Small intestine (tissue), 7 donors: ENCODE measurements around the gene DZANK1. TPM values are rescaled to one million over a fixed set of nuclear protein-coding genes. Genes with fewer than 3 reads are reported as not detected.
"Not testable (repeated sequence)": the region's sequence is repeated elsewhere in the genome, so short reads cannot be mapped to it uniquely, and the experiment has no call there.

ENCODE experiments used
- DNase-seq, 2 donors: peaks; one replicate each; pipeline versions ENCODE4 v3.0.0 to v3.0.0-alpha.2; 2013
- FAIRE-seq: peaks from 2 replicates; lab custom pipeline; 2012; peaks lifted over from hg19 to GRCh38; lab: Jason Lieb, UNC
- H3K27ac ChIP-seq, 3 donors: one replicate each; pipeline ENCODE4 v1.5.1; 2013; ENCODE audit warnings: low read length in 2 of 3, mild to moderate bottlenecking in 2 of 3, control low read depth in 1 of 3, inconsistent platforms in 1 of 3, low read depth in 1 of 3, moderate library complexity in 1 of 3
- H3K27me3 ChIP-seq, 3 donors: one replicate each; pipeline ENCODE4 v1.6.1; 2013; ENCODE audit warnings: low read length in 3 of 3, inconsistent platforms in 1 of 3; ENCODE audit not compliant: control insufficient read depth in 3 of 3, insufficient read depth in 3 of 3
- H3K36me3 ChIP-seq, 3 donors: one replicate each; pipeline ENCODE4 v1.6.1; 2013; ENCODE audit warnings: low read length in 3 of 3, inconsistent platforms in 1 of 3, low read depth in 1 of 3, mild to moderate bottlenecking in 1 of 3, moderate library complexity in 1 of 3; ENCODE audit not compliant: control insufficient read depth in 3 of 3, insufficient read depth in 2 of 3
- H3K4me1 ChIP-seq, 3 donors: one replicate each; pipeline ENCODE4 v1.6.1; 2013; ENCODE audit warnings: low read length in 2 of 3, inconsistent platforms in 1 of 3, low read depth in 1 of 3, mild to moderate bottlenecking in 1 of 3, moderate library complexity in 1 of 3; ENCODE audit not compliant: control insufficient read depth in 3 of 3, insufficient read depth in 2 of 3
- H3K4me3 ChIP-seq, 3 donors: one replicate each; pipeline ENCODE4 v1.5.1; 2013; ENCODE audit warnings: low read length in 3 of 3, control low read depth in 1 of 3, inconsistent platforms in 1 of 3, low read depth in 1 of 3, mild to moderate bottlenecking in 1 of 3, moderate library complexity in 1 of 3
- H3K9me3 ChIP-seq, 2 donors: one replicate each; pipeline ENCODE4 v1.6.1; 2013; ENCODE audit warnings: low read depth in 1 of 2, low read length in 1 of 2; ENCODE audit not compliant: control insufficient read depth in 2 of 2, insufficient read depth in 1 of 2
- WGBS, 3 donors: extraction: QIAGEN DNeasy Blood & Tissue Kit; methylation state at CpG; one replicate each; pipeline ENCODE4 v1.1.7; 2013; 5-methylcytosine and 5-hydroxymethylcytosine counted together
- polyA plus RNA-seq, 4 donors: library from polyadenylated mRNA; stranded (reverse) in 3 of 4; unstranded in 1 of 4; fragments of 200-250 nt in 3 of 4; fragments of 120-200 nt in 1 of 4; gene quantifications; one replicate each; pipeline versions ENCODE4 v1.2.1 to v1.2.3, GENCODE V29; 2013
- donor health status: healthy with polysubstance abuse.
- donor health status: control.
- donor health status: control.
- donor health status: Bipolar disorder and iron deficiency.
- donor health status: healthy.

The DZANK1 gene
- polyA plus RNA-seq, 4 donors: 0.54 to 1.8 (median 0.85) TPM; not detected in 1

GRCh38 chr20:18362916-18363315 lies 103.9 kb downstream of the DZANK1 start:
- FAIRE-seq: no peak
- no peaks in the 10 kb centered on the region for H3K27me3 ChIP-seq
- WGBS, 3 donors: 84 to 88% (median 87%) methylated on average over 13 of the region's 13 CpGs

DNA sequence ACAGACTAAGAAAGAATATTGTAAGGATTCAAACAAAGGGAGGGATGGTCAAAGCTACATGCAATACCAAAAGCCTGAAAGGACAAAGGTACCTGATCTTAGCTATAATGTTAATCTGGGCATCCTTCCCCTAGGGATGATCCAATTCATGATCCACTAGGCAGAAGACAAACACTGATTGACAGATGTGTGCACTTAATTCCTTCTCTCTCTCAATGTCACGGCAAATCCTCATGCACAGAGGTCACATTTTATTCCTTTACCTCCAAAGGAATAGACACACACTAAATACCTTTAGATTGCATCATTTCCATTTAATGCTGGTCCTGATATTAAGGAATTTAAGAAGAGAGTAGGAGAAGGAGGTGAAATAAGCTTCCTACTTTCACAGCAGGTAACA lies 105.2 kb downstream of the DZANK1 start:
- FAIRE-seq: no peak

More at GRCh38 chr20:18362916-18363315, 103.9 kb downstream of the DZANK1 start:
- Histone ChIP-seq H3K27ac (no peak overlapping the region), H3K9me3 (no peaks in the 10 kb centered on the region), H3K4me3 (no peak overlapping the region), H3K4me1 (peaks cover 0 to 5% (median 0%) of the 10 kb centered on the region in 3 donors), H3K36me3 (no peaks in the 10 kb centered on the region)
- no peak for DNase-seq

GRCh38 chr20:18360635-18361034 lies 106.2 kb downstream of the DZANK1 start:
- Histone ChIP-seq H3K4me1 (peaks cover 0 to 5% (median 0%) of the 10 kb centered on the region in 3 donors), H3K27me3 (peaks cover 0 to 2% (median 0%) of the 10 kb centered on the region in 3 donors), H3K9me3 (no peaks in the 10 kb centered on the region), H3K27ac (no peak overlapping the region), H3K4me3 (no peak overlapping the region), H3K36me3 (no peaks in the 10 kb centered on the region)
- peak in 1 of 2 donors; percentile 72 for DNase-seq
- 36 to 44% (median 37%) methylated on average over 1 of the region's 1 CpG for WGBS, 3 donors
- no peak for FAIRE-seq

More for the DNA sequence above, 105.2 kb downstream of the DZANK1 start:
- Histone ChIP-seq H3K9me3 (no peaks in the 10 kb centered on the region), H3K4me1 (peaks cover 0 to 5% (median 0%) of the 10 kb centered on the region in 3 donors), H3K27ac (no peak overlapping the region), H3K27me3 (peaks cover 0 to 2% (median 0%) of the 10 kb centered on the region in 3 donors), H3K4me3 (no peak overlapping the region), H3K36me3 (no peaks in the 10 kb centered on the region)
- peak in 1 of 2 donors; percentile 2 for DNase-seq
- 81 to 91% (median 90%) methylated on average over 1 of the region's 1 CpG for WGBS, 3 donors

DNA sequence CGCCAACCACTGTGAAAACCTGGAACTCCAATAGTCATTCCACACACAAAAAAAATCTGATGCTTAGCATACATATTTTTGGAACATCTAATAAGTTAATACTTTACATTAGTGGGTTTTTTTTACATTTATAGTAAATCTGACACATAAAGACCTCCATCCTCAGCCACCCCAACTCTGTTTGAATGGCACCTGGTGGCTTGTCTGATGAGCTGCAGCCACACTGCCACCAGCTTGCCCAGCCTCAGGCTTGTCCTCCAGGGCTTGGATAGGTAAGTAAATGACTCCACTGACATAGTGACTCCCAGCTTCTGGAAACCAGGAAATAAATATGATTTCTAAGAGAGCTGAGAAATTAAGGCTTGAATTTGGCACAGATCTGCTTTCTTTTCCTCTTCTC lies 107.0 kb downstream of the DZANK1 start:
- DNase-seq (no peak), FAIRE-seq (no peak)
- Histone ChIP-seq H3K27me3 (peaks cover 0 to 2% (median 0%) of the 10 kb centered on the region in 3 donors), H3K27ac (no peak overlapping the region), H3K9me3 (no peaks in the 10 kb centered on the region), H3K36me3 (no peaks in the 10 kb centered on the region), H3K4me3 (no peak overlapping the region), H3K4me1 (peaks cover 0 to 5% (median 0%) of the 10 kb centered on the region in 3 donors)
- WGBS, 3 donors: 78 to 96% (median 95%) methylated on average over 1 of the region's 1 CpG

DNA sequence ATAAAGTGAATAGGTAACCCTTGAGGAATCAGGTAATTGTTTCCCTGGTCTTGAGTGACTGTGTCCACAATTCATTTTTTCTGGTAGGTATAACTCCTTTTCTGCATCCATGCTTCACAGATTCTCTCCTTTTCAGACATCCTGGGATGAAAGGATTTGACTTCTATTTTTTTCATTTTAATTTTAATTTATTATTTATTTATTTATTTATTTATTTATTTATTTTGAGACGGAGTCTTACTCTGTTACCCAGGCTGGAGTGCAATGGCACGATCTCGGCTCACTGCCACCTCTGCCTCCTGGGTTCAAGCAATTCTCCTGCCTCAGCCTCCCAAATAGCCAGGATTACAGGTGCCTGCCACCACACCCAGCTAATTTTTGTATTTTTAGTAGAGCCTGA lies 117.1 kb downstream of the DZANK1 start:
- not testable (repeated sequence) for H3K27ac ChIP-seq, H3K27me3 ChIP-seq, H3K4me3 ChIP-seq, H3K9me3 ChIP-seq, DNase-seq, H3K36me3 ChIP-seq, H3K4me1 ChIP-seq, FAIRE-seq
- WGBS, 3 donors: 58 to 59% (median 58%) methylated on average over 3 of the region's 3 CpGs

Other genes starting within 250 kb of the DZANK1 start
- 10 to 100 TPM in 2 of 4 donors, 1 to 10 TPM in 2; 7.5 to 19.6 (median 10.9) TPM for gene ZNF133, start 178.5 kb downstream of the DZANK1 start, polyA plus RNA-seq
- 1 to 10 TPM; 4.9 to 8.5 (median 6.7) TPM for gene POLR3F, start 360 bp upstream of the DZANK1 start, polyA plus RNA-seq
- gene RBBP9, start 30.2 kb upstream of the DZANK1 start, polyA plus RNA-seq: 10 to 100 TPM in 1 of 4 donors, 1 to 10 TPM in 3; 5.7 to 24.1 (median 7.2) TPM
- gene SEC23B, start 40.9 kb upstream of the DZANK1 start, polyA plus RNA-seq: 10 to 100 TPM; 17.2 to 34.1 (median 24.1) TPM
- gene SMIM26, start 100.4 kb upstream of the DZANK1 start, polyA plus RNA-seq: 100 to 1,000 TPM; 106 to 205 (median 156) TPM
- gene DTD1, start 121.0 kb upstream of the DZANK1 start, polyA plus RNA-seq: 10 to 100 TPM in 3 of 4 donors, 1 to 10 TPM in 1; 9.6 to 25.8 (median 16.1) TPM